T follicular helper cell (primary cell): Measurements from ENCODE around the gene BOC.

Experiments
- DNase-seq: peaks from one replicate; pipeline ENCODE4 v3.0.0-alpha.2; 2020; ENCODE audit warnings: low read depth

BOC gene

DNA sequence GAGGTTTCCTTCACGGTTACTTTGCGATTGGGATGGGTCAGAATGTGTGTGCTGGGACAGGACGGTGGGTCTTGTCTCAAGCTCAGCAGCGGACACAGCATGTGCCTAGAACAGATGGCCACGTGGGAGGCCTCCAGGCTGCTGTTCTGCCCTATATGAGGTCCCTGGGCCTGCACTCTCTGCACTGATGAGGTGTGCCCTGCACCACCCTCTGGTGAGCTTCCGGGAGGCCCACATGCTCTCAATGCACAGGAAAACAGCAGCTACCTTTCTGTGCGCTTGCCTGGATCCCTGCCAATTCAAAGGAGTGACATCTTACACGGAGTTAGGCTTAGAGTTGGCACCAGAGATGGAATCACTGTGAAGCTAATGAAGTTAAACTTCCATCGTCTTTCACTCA is 59.8 kb downstream of the BOC start:
- DNase-seq: no peak

DNA sequence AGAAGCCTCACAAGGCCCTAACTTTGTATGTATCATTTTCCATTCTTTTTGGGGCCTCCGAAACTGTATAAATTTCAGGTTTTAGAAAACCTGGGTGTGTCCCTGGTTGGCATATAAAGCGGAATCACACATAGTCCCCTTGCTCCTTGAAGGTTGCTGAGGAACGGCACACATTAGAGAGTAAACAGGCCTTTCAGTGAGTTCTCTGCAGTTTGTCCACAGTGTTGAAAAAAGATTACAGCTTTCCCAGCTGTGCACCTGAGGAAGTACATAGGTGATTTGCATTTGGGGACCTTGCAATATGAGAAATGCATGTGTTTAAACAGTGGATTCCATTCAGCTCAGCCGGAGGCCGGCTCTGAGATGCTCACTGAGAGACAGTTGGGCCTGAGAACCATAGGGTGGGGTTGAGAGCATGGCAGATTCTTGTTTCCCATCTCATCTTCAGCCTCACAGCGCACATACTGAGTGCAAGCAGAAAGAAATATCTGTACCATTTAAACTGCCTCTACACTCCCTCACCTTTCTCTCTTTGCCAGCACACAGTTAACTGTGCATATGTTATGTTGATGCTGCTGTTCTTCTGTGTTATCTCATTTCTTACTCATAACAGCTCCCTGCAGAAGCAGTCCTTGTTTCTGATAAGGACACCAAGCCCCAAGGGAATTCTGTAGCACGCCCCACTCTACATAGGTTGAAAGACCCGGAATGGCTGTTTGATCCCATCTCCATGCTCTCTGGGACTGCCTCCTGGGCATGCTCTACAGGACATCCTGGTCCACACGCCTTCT is 60.4 kb downstream of the BOC start:
- no peak for DNase-seq

DNA sequence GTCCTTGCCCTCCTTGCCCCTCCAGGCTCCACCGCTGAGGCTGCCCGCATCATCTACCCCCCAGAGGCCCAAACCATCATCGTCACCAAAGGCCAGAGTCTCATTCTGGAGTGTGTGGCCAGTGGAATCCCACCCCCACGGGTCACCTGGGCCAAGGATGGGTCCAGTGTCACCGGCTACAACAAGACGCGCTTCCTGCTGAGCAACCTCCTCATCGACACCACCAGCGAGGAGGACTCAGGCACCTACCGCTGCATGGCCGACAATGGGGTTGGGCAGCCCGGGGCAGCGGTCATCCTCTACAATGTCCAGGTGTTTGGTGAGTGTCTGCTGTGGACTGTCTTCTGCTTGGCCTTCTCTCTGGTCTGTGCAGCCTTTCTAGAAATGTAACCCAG is 61.0 kb downstream of the BOC start:
- DNase-seq: no peak

DNA sequence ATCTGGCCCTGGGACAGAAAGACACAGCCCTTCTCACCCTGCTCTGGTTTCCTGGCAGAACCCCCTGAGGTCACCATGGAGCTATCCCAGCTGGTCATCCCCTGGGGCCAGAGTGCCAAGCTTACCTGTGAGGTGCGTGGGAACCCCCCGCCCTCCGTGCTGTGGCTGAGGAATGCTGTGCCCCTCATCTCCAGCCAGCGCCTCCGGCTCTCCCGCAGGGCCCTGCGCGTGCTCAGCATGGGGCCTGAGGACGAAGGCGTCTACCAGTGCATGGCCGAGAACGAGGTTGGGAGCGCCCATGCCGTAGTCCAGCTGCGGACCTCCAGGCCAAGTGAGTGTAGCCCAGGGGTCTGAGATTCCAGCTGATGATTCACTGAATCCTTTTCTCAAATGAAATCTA is 61.7 kb downstream of the BOC start:
- DNase-seq: no peak

GRCh38 chr3:113273604-113274378 is 62.4 kb downstream of the BOC start:
- DNase-seq: no peak

DNA sequence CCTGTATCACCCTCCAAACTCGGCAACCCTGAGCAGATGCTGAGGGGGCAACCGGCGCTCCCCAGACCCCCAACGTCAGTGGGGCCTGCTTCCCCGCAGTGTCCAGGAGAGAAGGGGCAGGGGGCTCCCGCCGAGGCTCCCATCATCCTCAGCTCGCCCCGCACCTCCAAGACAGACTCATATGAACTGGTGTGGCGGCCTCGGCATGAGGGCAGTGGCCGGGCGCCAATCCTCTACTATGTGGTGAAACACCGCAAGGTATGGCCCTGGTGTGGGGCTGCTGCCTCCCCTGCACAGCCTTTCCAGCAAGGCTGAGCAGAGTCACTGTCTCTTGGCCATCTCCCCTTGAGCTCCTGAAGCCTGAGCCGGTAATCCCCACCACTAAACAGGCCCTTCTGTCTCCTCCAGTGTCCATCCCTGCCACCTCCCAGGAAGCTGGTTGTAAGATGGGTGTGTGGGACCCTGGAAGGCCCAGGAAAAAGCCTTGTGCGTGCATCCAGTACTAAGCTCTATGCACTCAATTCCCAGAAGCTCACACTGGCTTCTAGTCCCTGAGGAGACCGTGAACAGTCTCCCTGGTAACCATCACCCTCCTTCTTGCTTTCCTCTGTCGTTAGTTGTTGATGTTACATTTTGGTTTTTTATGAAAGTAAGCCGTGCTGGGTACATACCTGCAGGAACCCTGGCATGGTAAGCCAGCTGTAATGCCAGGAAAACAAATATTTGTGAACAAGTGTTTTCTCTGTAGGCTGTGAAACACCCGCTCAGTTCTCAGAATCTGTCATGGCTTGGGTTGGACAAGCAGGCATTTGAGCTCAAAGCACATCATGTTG is 63.3 kb downstream of the BOC start:
- DNase-seq: no peak

DNA sequence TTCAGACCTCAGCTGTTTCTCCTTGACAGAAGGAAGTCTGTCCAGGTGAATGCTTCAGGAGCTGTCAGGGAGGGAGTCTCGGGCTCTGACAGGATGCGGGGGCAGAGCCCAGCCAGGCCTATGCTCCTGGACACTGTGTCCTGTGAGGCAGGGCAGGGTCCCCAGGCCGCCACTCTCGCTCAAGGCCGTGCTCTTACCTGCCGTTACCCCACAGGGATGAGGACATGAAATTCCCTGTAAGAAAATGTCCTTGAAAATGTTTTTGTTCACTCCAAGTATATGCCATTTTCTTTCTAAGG is 63.9 kb downstream of the BOC start:
- DNase-seq: no peak

DNA sequence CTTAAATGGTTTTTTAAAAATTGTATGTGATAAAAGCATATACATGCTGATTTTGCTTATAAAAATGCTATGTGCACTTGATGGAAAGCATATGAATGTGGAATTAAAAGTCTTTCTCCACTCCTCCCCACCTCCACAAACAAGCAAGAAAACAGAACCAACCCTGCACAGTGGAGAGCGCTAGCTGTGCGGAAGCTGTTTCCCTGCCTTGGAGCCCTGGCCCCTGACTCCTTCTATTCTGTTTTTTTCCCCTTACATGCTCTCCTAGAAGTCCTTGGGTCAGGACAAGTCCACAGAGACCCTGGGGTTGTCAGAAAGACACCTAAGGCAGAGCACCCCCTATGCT is 64.2 kb downstream of the BOC start:
- no peak for DNase-seq

DNA sequence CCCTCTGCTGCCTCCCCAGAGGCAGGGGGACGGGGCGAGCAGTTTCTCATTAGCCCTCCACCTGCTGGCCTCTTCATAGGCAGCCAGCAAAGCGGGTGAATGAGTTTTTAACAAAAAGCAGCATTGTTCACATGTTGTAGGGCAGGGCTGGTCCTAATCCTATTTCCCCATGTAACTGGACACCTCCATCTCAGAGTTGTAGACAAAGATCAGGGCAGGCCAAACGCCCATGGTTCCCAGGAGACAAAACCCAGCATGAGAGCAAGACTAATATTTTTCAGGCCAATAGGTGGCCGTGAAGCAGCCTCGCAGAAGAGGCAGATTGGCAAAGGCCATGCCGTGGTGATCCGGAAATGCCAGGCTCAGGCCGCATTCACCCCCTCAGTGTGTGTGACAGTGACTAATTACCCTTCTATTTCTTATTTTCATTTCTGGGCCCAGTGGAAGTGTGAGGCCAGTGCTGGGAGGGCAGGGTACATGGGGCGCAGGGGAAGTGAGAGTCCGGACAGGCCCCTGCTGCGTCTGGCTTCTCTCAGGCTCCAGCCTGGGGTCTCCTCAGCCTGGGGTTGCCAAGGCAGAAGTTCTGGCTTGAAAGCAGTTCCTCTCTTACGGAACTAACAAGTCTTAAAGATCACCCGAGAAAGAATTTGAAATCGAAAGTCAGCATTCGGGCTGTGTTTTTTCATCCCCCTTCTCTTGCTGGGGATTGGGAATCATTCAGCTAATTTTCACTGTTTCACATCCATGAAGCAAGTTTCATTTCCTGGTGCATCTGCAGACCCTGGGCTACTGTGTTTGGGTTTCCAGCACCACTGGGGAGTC is 64.8 kb downstream of the BOC start:
- no peak for DNase-seq

GRCh38 chr3:113276751-113277080 is 65.4 kb downstream of the BOC start:
- DNase-seq: no peak

GRCh38 chr3:113277414-113277813 is 66.1 kb downstream of the BOC start:
- no peak for DNase-seq

GRCh38 chr3:113277941-113278598 is 66.7 kb downstream of the BOC start:
- no peak for DNase-seq

- DNase-seq: no peak
Measured at GRCh38 chr3:113278599-113278955, 67.2 kb downstream of the BOC start.

DNA sequence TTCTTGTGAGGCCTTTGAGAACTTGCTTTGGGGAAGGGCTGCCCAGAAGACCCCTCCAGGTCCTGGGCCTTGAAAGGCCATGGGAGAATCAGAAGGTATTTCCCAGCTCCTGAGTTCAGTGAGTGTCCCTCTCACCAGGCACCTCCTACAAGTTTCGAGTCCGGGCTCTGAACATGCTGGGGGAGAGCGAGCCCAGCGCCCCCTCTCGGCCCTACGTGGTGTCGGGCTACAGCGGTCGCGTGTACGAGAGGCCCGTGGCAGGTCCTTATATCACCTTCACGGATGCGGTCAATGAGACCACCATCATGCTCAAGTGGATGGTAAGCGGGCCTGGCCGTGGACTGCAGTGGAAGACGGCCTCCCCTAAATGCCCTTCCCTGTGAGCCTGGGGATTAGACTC is 68.3 kb downstream of the BOC start:
- no peak for DNase-seq

GRCh38 chr3:113283306-113283705 is 71.9 kb downstream of the BOC start:
- no peak for DNase-seq

- no peak for DNase-seq
Measured at GRCh38 chr3:113284453-113285050, 73.2 kb downstream of the BOC start.

DNA sequence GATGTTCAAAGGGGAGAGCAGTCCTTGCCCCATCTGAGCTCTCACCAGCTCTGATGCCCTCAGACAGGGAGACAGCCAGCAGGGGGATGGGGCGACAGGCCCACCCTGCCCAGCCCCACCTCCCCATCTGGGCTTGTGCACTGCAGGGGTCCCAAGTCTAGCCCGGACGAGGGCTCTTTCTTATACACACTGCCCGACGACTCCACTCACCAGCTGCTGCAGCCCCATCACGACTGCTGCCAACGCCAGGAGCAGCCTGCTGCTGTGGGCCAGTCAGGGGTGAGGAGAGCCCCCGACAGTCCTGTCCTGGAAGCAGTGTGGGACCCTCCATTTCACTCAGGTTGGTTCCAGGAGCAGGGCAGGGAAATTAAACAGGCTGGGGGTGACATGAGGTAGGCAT is 73.9 kb downstream of the BOC start:
- no peak for DNase-seq

DNA sequence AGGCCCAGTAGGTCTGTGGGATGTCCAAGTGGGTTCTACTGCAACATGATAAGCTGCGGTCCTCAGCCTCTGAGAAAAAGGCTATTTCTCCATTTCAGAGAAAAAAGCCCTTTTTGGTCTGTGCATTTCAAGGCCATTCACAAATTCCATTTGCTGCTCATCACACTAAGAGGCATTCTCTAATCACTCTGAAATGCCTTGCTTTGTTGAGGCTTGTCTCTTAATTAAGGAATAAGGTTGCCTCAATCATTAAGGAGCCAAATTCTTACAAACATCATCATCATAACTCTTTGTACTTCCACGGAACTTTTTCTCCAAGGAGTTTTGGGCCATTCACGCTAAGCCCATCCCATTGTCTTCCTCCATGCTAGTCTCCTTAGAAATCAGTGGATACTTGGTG is 74.4 kb downstream of the BOC start:
- DNase-seq: no peak

GRCh38 chr3:113286524-113286923 is 75.2 kb downstream of the BOC start:
- no peak for DNase-seq

GRCh38 chr3:113287111-113287802 is 75.9 kb downstream of the BOC start:
- DNase-seq: no peak
